GM12873 (cell line): ENCODE results near the gene RBMY1B.
"Not testable (repeated sequence)": the region's sequence is repeated elsewhere in the genome, so short reads cannot be mapped to it uniquely, and the experiment has no call there.

Source experiments
- CTCF ChIP-seq: IDR thresholded peaks from 2 replicates; pipeline ENCODE4 v1.5.1; 2012; ENCODE audit warnings: low read depth, mild to moderate bottlenecking, moderate library complexity, low read length, control low read depth; ENCODE audit not compliant: insufficient read depth; ENCODE audit errors: missing control alignments

RBMY1B gene

GRCh38 chrY:21511038-21511437 lies at the start of gene RBMY1B:
Gene RBMY1B (plus strand): TSS chrY:21511338. CDS start chrY:21513351, 2,013 bp downstream.
- not testable (repeated sequence) for TF ChIP-seq CTCF

- TF ChIP-seq CTCF, result no peak
These were observed 28.2 kb upstream of the RBMY1B start for GRCh38 chrY:21482967-21483366.

- TF ChIP-seq CTCF, result not testable (repeated sequence)
These were observed 23.4 kb downstream of the RBMY1B start, which contains the start of gene RBMY1A1 for GRCh38 chrY:21534579-21534978. Gene RBMY1A1 (plus strand): TSS chrY:21534879. CDS start chrY:21536892, 2,013 bp downstream.
